Cardiac muscle cell (in vitro differentiated cells and primary cell): ENCODE measurements around the gene D2HGDH. TPM values are rescaled to one million over a fixed set of nuclear protein-coding genes. Genes with fewer than 3 reads are reported as not detected.
"Not testable (repeated sequence)": the region's sequence is repeated elsewhere in the genome, so short reads cannot be mapped to it uniquely, and the experiment has no call there.

Experiments
- DNase-seq, 2 donors: peaks; one replicate each; pipeline versions ENCODE4 v3.0.0 to v3.0.0-alpha.2; 2010 to 2017; ENCODE audit warnings: low read depth in 1 of 2, low spot score in 1 of 2
- H3K27ac ChIP-seq: fragments of 200-600 bp; sonication (generic); 2 replicates; pipeline ENCODE4 v1.5.1; 2016
- H3K27me3 ChIP-seq: fragments of 200-600 bp; sonication (generic); 2 replicates; pipeline ENCODE4 v1.6.0; 2016; ENCODE audit warnings: control low read depth
- H3K36me3 ChIP-seq: fragments of 200-600 bp; sonication (generic); 2 replicates; pipeline ENCODE4 v1.5.1; 2016; ENCODE audit warnings: control low read depth
- H3K4me1 ChIP-seq: fragments of 200-600 bp; sonication (generic); 2 replicates; pipeline ENCODE4 v1.8.1; 2017; ENCODE audit warnings: low read depth, mild to moderate bottlenecking, mixed run types
- H3K4me3 ChIP-seq: fragments of 200-600 bp; sonication (generic); 2 replicates; pipeline ENCODE4 v1.5.1; 2016; ENCODE audit warnings: mild to moderate bottlenecking
- H3K9me3 ChIP-seq: fragments of 200-600 bp; sonication (generic); 2 replicates; pipeline ENCODE4 v1.5.1; 2017; ENCODE audit warnings: low read depth, mild to moderate bottlenecking, control low read depth
- CTCF ChIP-seq: IDR thresholded peaks from 2 replicates; pipeline ENCODE4 v1.5.1; 2012; ENCODE audit warnings: low read depth, mild to moderate bottlenecking, low read length
- polyA plus RNA-seq: library from polyadenylated mRNA; unstranded; fragments of >200 nt; fragmentation: Nextera tagmentation; extraction: Ambion mirVana; gene quantifications from 2 replicates; pipeline ENCODE4 v1.2.1, GENCODE V29; 2016
- total RNA-seq: library from RNA; depleted of rRNA; stranded (reverse); fragments of >200 nt; gene quantifications from 2 replicates; pipeline ENCODE4 v1.2.3, GENCODE V29; 2016

The D2HGDH gene
- total and polyA plus RNA-seq, 2 experiments from 2014 or later: 24.6 to 26.8 TPM

- no peaks in the 10 kb centered on the region for H3K4me1 ChIP-seq
- H3K27ac ChIP-seq: no peak overlapping the region
- no peak for DNase-seq
- no peak for TF ChIP-seq CTCF
- H3K9me3 ChIP-seq: no peaks in the 10 kb centered on the region
- no peaks in the 10 kb centered on the region for H3K36me3 ChIP-seq
- no peaks in the 10 kb centered on the region for H3K27me3 ChIP-seq
- H3K4me3 ChIP-seq: no peak overlapping the region
These were observed 3.7 kb downstream of the D2HGDH start for GRCh38 chr2:241738040-241738686.

- no peak for TF ChIP-seq CTCF
- no peak for DNase-seq
- Histone ChIP-seq H3K4me3 (no peak overlapping the region), H3K4me1 (no peaks in the 10 kb centered on the region), H3K27me3 (no peaks in the 10 kb centered on the region), H3K36me3 (no peaks in the 10 kb centered on the region), H3K9me3 (no peaks in the 10 kb centered on the region), H3K27ac (no peak overlapping the region)
These were observed 4.7 kb downstream of the D2HGDH start for GRCh38 chr2:241739177-241739576.

- DNase-seq: peak in 1 of 2 donors; percentile 33
- Histone ChIP-seq H3K27me3 (no peaks in the 10 kb centered on the region), H3K4me3 (no peak overlapping the region), H3K4me1 (no peaks in the 10 kb centered on the region), H3K9me3 (no peaks in the 10 kb centered on the region), H3K36me3 (no peaks in the 10 kb centered on the region), H3K27ac (no peak overlapping the region)
- TF ChIP-seq CTCF: no peak
These were observed 5.2 kb downstream of the D2HGDH start for GRCh38 chr2:241739651-241740050.

GRCh38 chr2:241741016-241741415 is 6.6 kb downstream of the D2HGDH start:
- H3K4me3 ChIP-seq: no peak overlapping the region
- no peak for TF ChIP-seq CTCF
- no peak overlapping the region for H3K27ac ChIP-seq
- H3K4me1 ChIP-seq: no peaks in the 10 kb centered on the region
- H3K36me3 ChIP-seq: peaks cover 2% of the 10 kb centered on the region
- no peaks in the 10 kb centered on the region for H3K27me3 ChIP-seq
- no peaks in the 10 kb centered on the region for H3K9me3 ChIP-seq
- DNase-seq: no peak

GRCh38 chr2:241742320-241742939 is 8.0 kb downstream of the D2HGDH start:
- Histone ChIP-seq H3K27me3 (no peaks in the 10 kb centered on the region), H3K27ac (no peak overlapping the region), H3K4me3 (no peak overlapping the region), H3K4me1 (no peaks in the 10 kb centered on the region), H3K9me3 (no peaks in the 10 kb centered on the region), H3K36me3 (peaks cover 2% of the 10 kb centered on the region)
- no peak for DNase-seq
- TF ChIP-seq CTCF: no peak

GRCh38 chr2:241743008-241743407 is 8.6 kb downstream of the D2HGDH start:
- H3K4me1 ChIP-seq, H3K27ac ChIP-seq, H3K36me3 ChIP-seq, H3K4me3 ChIP-seq, H3K27me3 ChIP-seq, DNase-seq, H3K9me3 ChIP-seq: not testable (repeated sequence)
